RPMI8226 (cell line): ENCODE results near the gene CXCL5.

Experiments used
- DNase-seq: peaks from one replicate; pipeline ENCODE4 v3.0.0-alpha.2; 2015

Gene CXCL5

DNA sequence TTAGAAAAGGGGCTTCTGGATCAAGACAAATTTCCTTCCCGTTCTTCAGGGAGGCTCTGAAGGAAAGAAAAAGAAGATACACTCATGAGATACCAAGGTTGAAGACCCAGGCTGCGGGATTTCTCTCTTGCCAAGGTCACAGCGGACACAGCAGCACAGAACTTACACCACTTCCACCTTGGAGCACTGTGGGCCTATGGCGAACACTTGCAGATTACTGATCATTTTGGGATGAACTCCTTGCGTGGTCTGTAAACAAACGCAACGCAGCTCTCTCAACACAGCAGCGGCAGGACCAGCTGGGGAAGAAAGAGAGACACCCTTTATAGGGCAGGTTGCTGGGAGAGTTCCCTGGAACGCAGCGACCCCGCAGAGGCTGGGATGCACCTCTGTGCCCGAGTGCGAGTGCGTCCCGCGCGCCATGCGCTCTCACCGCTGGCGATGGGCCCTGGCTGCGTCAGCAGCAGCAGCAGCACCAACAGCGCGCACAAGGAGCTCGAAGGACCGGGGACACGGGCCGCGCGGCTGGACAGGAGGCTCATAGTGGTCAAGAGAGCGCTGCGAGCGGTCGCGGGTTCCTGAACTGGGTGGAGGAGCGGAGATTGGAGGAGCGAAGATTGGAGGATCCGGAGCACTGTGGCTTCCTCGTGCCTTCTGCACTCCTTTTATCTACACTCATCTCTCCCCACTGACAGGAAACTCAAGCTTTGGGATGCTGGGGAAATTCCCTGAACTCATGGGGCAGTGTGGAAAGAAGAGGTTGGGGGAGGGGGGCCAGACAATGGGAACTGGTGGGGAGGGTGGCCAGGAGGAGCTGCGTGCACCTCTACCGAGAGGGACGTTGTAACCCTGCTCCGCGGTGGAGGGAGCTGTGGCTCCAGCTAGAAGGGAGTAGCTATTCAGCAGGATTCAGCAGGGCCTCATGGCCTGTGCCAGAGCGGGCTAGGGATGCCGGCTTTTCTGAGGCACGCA is at the start of gene CXCL5:
CXCL5 (minus strand) TSS at position 638 of the 972 bp plus-strand sequence; CDS start at position 542, 96 bp downstream.
- DNase-seq: no peak

DNA sequence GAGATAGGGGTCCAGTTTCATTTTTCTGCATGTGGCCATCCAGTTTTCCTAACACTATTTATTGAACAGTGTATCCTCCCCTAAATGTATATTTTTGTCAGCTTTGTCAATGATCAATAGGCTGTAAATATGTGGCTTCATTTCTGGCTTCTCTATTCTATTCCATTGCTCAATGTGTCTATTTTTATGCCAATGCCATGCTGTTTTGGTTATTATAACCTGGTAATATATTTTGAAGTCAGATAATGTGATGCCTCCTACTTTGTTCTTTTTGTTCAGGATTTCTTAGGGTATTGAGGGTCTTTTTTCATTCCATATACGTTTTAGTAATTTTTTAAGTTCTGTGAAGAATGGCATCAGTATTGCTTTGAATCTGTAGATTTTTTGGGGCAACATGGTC is 48.7 kb upstream of the CXCL5 start:
- no peak for DNase-seq

DNA sequence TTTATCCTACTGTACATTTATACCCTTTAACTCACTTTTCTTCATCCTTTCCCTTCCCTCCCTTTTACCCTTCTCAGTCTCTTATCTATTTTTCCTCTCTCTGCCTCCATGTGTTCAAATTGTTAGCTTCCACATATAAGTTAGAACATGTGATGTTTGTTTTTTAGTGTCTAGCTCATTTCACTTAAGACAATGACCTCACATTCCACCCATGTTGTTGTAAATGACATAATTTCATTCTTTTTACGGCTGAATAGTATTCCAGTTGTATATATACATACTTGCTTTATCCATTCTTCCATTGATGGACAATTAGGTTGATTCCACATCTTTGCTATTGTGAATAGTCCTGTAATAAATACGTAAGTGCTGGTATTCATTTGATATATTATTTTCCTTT is 47.3 kb upstream of the CXCL5 start:
- no peak for DNase-seq

DNA sequence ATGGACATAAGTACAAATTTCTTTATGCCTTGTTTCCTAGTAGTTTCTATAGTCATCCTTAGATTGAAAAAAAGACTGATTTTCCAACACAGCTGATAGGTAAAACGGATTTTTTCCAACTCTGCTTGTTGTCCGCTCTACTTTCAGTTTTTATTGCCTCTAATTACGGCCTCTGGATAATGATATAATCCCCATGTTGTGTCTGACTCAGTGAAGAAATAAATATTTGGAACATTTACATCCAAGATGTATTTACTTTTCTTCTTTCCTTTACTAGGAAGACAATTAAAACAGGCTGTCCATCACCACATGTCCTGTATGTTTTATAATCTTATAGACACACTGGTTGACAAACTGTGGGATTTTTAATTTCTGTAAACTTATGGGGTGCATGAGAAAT is 46.8 kb upstream of the CXCL5 start:
- no peak for DNase-seq

DNA sequence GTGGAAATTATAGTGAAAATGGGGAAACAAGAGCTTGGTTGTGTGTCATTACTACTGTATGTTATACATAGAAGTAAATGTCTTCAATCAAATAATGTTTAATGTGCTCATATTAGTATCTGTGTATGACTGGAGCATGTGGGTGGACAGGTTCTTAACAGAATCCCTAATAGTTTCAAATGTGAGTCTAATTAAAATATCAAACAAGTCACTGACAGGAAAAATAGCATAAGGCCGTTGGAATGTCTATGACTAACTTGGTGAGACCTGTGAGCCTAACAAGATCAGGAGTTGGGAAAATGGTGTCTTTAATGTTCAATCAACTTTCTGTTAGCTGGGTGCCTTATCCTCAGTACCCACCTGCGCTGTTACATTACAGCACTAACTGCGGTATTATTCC is 46.2 kb upstream of the CXCL5 start:
- DNase-seq: no peak

DNA sequence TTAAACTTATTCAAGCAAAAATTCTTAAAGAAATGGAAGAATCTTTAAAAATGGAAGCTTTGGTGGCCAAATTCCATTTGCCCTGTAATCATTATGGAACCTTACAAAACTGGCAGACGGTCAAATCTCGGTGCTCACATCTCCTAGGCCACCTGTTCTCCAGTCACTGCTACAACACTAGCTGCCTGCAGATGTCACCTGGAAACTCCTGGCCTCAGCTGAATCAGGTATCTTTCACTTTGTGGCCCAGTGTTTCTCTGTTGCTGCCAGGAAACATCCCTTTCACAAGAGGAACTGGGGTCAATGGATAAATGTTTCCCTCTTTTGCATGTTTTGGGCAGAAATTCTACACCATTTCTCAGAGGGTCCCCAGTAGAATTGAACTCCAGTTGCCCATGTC is 44.2 kb upstream of the CXCL5 start:
- peak; percentile 89 for DNase-seq

DNA sequence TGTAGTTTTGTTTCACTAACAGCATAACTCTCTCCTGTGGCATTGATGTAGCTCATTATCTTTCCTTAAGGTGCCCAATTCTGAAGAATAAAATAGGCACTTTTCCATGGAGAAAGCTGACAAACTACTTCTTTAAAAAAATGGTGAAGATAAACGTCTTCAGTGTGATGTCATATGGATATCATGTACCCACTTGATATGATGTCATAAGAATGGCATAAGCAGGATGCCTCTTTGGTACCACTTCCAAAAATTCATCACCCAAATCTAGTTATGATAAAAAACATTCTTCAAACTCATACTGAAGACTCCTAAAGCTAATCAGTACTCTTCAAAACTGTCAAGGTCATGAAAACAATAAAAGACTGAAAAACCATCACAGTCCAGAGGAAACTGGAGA is 42.9 kb upstream of the CXCL5 start:
- no peak for DNase-seq

DNA sequence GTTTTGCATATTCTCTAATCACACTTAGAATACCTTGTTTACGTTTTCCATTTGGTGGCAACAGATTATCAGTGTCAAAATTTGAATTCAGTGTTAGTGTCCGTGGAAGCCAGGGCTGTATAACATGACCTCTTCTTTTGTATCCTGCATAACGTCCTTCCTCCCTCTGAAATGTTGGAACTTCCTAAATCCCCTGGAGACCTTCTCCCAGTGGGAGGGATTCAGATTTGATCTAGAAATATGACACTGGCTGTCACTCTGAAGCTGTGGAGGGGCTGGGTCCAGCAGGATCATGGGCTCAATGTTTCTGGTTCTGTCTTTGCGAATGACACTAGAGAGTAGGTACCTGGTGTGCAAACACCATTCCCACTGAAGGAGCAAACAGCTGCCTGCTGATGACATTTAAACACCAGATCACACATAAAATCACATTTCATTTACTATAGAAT is 40.9 kb upstream of the CXCL5 start:
- no peak for DNase-seq

DNA sequence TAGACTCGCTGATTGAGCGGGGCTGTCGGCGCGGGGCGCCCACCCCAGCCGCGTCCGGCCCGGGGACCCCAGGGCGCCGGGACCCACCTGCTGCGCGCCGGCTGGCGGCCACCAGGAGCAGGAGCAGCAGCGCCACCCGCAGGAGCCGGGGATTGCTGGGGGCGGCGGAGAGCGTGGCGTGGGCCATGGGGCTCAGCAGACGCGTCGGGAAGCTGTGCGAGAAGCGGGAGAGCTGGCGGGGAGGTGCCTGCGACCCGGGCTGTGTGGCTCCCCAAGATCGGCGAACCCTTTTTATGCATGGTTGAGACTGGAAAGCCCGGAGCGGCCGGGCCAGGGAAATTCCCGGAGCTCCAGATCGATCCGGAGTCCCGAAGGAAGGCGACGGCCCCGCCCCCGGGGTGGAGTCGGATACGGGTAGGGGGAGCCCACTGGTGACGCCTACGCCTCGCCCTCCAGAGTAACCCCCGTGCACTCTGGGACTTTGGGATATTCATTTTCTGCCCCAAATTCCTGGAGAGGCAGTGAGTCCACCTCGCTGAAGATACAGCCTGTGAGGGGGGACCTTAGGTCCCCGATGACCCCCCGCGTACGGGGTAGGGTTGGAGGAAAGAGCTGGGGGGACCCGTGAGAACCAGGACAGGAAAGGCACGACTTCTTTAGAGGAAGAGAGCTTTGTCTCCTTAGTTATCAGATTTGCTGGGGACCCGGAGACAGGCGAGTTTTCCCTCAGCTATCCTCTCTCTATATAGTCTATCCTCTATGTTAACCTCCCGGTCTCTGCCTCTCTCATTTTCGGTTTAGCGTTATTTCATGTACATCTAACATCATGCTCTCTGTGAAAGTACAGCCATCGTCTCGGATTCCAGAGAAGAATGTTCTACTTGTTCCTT is 40.2 kb upstream of the CXCL5 start, which contains the start of gene CXCL3:
CXCL3 (minus strand) TSS at position 265 of the 890 bp plus-strand sequence; CDS start at position 187, 78 bp downstream.
- peak; percentile 28 for DNase-seq

DNA sequence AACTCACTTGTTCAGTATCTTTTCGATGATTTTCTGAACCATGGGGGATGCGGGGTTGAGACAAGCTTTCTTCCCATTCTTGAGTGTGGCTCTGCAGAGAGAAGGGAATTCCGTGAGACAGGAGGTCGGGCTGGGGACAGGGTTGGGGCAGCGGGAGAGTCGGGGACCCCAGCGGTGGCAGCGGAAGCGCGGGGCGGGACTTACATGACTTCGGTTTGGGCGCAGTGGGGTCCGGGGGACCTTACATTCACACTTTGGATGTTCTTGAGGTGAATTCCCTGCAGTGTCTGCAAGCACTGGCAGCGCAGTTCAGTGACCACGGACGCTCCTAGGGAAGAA is 39.6 kb upstream of the CXCL5 start:
- no peak for DNase-seq

DNA sequence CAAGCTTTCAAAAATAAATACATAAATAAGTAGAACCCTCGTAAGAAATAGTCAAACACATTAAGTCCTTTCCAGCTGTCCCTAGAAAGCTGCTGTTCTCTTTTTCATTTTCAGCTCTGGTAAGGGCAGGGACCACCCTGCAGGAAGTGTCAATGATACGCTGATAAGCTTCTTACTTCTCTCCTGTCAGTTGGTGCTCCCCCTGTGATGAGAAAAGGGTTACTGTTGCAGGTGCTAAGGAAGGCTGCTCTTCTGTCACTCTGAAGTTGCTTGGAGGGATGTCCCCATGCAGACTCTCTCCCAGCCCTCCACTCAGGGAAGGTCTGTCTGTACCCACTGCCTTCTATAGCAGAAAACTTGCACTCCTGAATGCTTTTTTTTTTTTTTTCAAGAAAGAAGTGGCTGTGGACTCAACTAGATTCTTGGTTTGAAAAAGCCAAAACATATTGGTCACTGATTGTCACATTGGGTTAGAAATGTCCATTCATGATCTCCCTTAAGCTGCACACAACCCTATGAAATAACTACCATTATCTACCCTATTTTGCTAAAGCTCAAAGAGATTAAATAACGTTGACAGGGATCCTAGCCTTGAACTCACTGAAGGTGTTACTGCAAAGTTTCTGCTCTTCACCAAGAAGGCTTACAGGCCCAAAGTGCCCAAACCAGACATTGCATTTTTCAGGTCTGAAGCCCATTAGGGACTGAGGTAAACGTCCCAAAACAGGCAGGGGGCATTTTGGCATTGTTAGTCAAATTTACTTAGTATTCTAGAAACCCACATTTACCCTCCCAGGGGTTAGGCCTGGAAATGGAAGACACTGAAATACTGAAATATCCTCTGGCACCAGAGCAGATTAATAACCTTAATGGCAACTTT is 38.8 kb upstream of the CXCL5 start:
- no peak for DNase-seq

DNA sequence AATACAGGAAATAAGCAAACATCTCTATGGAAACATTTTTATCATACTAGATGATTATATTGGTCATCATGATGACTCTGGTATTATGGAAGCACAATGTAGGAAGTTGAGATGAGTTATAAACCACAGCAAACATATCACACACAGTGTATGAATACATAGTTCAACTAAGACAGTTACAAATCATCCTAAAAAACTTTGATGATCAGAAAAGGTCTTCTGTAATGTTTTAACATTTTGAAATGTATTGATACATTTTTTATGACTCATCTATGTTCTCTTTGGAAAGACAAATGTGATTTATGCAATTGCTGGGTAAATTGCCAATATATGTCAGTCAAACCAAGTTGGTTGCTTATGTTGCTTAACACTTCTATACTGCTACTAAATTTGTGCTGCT is 35.3 kb upstream of the CXCL5 start:
- DNase-seq: no peak

DNA sequence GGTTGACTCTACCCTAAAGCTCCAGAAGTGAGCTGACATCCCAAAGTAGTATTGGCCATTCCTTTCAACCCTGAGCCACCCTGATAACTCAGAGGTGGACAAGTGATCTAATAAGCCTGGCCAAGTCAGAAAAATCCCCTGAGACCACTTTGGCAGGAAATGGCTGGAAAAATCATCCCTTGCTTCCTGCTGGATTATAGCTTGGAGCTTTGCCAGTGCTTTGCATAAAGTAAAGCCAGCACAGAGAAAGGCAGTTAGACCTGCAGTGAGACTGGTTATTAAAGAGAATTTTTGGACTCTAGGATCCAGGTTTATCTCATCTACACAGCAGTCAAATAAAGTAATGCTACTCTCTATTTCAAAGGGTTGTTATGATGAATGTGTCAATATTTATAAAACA is 33.6 kb upstream of the CXCL5 start:
- no peak for DNase-seq

DNA sequence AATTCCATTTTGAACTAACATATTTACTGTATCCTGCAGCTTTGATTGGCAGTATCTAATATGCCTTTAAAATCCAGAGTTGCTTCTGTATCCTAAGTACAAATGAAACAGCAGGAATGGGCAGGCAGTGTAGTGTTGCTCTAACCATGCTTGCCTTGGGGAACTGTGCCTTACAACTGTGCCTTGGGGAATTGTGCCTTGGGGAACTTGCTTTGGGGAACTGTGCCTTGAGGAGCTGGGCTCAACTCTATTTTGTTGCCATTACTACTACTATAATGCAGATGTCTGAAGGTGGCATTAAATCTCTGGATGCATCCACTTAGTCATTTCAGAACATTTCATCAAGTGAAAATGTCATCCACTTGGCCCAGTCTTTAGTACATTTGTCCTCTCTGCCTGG is 33.1 kb upstream of the CXCL5 start:
- no peak for DNase-seq

DNA sequence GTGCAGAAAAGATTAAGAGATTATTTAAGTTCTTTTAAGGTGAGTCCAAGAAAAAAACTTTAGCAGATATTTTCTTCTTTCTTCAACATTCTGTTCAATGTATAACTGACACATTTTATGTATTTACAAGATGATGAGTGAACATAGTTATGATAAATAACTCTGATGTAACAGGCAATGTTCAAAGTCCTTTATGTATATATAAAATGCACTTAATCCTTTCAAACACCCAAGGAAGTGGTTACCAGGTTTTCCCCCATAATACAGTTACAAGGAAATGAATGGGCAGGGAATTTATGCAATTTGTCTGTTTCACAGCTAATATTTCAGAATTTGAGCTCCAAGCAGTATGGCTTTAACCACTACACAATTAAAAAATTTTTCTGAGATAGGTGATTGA is 31.8 kb upstream of the CXCL5 start:
- DNase-seq: no peak

DNA sequence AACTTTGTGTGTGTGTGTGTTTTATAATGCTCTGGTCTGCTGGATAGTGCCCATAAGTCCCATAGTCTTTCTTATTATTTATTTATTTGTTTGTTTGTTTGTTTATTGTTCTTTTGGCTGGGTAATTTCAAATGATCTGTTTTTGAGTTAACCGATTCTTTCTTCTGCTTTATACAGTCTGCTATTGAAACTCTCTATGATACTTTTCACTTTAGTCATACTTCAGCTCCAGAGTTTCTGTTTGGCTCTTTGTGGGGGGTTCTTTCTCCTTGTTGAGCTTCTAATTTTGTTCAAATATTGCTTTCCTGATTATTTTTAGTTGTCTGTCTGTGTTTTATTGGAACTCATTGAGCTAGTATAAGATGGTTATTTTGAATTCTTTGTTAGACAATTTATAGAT is 30.0 kb upstream of the CXCL5 start:
- DNase-seq: no peak

DNA sequence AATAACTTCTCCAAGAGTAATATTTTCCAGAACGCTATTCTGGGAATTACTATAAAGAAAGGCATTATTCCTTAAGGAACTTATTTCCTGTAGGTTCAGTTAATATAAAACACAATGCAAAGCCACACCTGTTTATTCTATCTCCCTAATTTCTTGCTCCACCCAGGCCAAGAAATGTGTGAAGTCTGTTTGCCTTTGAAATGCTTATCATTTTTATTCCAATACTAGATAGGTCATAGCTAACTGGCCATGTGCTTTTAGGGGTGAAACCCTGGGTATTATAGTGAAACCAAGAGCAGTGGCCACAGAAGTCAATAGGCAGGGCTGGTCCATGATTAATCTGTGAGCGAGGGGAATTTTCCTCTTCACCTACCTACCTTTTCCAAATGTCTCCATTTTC is 25.2 kb upstream of the CXCL5 start:
- no peak for DNase-seq

DNA sequence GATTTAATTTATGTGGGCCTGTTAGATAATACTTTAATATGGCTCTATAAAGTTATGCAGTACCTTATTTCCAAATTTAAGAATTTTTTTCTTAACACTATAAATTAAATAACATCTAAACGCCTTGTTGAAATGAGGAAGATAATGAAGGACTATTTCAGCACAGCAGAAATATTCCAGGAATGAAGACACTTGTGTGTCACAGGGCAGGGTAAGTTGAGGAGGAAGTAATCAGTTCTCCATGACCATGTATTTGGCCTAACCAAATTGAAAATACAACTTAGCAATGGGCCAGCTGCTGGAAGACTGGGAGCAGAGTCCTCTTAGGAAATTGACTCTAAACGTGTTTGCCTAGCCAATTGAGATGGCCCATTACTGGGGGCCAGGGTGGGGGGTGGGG is 23.1 kb upstream of the CXCL5 start:
- no peak for DNase-seq

DNA sequence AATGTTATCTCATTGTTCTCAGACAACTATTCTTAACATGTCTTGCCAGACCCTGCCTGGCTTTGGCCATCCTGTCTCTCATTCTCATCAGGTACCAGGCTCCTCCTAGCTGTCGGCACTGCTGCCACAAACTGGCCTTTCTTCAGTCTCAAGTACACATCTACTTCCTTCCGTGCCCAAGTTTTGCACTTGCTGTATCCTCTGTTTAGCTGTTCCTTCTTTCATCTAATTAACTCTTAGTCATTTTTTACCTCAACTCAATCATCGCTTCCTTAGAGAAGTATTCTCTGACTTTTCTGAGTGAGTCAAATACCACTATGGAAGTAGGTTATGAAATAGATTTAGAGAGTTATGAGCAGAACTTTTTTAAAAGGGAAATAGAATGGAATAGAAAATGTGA is 20.3 kb upstream of the CXCL5 start:
- DNase-seq: no peak

DNA sequence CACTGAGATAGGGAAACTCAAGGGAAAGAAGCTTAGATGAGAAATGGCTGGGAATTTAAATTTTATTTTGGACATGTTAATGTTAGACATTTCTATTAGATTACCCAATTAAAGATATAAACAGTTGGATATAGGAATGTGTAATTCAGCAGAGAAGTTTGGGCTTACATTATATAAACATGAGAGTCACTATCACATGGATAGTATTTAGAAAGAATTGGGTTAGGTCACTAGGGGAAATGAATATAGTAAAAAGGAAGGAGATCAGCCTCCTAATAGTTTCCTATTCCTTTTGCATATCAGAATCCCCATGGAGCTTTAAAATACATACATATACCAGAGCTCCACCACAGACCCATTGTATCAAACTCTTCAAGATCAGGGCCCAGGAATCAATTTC is 19.6 kb upstream of the CXCL5 start:
- no peak for DNase-seq

DNA sequence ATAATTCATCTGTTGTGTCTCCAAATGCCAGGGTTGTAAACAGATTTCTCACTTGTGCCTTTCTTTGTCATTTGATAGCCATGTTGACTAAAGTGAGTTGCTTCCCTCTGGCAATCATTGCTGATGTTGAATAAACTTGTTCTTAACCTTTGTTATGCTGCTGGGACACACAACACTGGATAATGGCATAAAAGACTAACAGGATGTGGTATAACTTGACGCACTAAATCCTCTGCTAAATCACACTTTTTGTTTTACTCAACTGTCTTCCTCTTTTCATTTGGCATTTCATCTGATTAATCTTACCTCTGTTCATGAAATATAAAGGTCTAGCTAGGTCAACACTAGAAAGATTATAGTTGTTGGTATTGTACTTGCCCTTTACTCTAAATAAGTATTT is 17.6 kb upstream of the CXCL5 start:
- no peak for DNase-seq

DNA sequence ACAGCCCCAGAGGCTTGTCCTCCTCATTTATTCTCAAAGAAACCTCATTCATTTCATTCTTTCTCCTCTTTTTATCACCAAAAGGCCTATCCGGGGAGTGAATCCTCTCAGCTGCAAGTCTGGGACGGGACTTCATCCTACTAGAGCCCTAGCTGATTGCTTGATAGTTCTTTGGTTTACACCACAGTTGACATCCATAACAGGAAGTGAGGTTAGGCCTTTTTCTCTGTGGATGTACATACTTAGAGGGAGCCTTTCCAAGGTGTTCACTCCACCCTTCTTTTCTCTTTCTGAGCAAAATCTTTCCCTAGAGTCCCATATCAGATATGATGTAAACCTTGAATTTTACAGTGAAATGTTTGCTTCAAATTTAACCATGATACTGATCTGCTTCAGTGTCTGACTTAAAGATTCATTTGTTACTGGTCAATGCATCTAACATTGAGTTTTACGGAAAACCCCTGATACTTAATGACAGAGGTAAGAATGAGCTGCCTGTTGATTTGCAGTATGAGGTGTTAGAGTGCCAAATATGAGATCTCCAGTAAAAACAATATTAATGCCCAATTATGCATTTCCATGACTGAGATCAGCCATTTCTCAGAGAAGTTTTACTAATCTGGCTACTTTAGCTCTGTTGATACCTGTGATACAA is 16.8 kb upstream of the CXCL5 start:
- no peak for DNase-seq
